ENCODE results near the gene EYS.

DNA sequence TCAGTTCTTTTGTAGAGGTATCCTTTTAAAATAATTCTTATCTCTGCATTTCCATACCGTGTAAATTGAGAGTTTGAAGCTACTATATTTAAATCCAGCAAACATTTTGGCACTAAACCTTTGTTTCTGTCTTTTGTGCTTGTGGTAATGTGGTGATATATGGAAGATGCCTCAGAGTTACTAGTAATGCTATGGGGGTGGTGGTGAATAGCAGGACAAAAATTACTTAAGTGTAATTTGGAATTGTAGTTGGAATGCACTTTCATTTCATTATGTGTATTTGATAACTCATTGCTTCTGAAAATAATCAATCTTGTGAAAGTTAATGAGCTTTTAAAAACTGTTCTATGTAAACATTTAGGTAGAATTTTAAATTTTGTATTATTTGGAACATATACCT is 1666.9 kb downstream of the EYS start:
- TF ChIP-seq, protein P1, sequence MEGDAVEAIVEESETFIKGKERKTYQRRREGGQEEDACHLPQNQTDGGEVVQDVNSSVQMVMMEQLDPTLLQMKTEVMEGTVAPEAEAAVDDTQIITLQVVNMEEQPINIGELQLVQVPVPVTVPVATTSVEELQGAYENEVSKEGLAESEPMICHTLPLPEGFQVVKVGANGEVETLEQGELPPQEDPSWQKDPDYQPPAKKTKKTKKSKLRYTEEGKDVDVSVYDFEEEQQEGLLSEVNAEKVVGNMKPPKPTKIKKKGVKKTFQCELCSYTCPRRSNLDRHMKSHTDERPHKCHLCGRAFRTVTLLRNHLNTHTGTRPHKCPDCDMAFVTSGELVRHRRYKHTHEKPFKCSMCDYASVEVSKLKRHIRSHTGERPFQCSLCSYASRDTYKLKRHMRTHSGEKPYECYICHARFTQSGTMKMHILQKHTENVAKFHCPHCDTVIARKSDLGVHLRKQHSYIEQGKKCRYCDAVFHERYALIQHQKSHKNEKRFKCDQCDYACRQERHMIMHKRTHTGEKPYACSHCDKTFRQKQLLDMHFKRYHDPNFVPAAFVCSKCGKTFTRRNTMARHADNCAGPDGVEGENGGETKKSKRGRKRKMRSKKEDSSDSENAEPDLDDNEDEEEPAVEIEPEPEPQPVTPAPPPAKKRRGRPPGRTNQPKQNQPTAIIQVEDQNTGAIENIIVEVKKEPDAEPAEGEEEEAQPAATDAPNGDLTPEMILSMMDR (IDR thresholded peaks at IDR 0.05): no peak
- no peak for TF ChIP-seq POLR2A (IDR thresholded peaks at IDR 0.05)
